Measurements from ENCODE around the gene SULT6B1. TPM values are rescaled to one million over a fixed set of nuclear protein-coding genes. Genes with fewer than 3 reads are reported as not detected.

The SULT6B1 gene
- total RNA-seq, 1 experiment from 2014 or later, result not detected

DNA sequence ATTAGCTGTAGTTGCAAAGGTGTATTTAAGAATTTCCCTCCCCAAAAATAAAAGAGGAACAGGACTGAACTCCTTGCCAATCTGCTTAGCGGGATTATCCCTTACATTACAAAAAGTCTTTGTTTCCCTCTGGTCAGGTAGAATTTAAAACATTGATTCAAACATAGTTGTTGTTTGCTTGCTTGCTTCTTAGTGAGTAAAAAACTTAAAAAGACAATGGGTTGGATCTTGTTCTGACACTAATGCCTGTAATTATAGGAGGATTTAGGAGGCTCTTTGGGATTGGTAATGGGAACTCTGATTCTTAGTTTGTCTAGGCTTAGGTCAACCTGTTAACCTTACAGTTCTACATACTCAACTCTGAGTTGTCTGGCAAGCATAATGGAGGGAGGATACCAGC, 4.1 kb upstream of the SULT6B1 start:
- intact Hi-C loops (cut with micrococcal nuclease; ENCODE audit: unreplicated experiment), result no loop called here
- H3K9me3 Mint-ChIP-seq (ENCODE audit: unreplicated experiment), result no peaks in the 10 kb centered on the region
- peaks cover 14% of the 10 kb centered on the region for H3K4me1 Mint-ChIP-seq (ENCODE audit: low read depth, unreplicated experiment)

GRCh38 chr2:37191747-37192146, 3.3 kb upstream of the SULT6B1 start:
- BruUV-seq (replicated peaks), result no TSS peak
- H3K27ac Mint-ChIP-seq (ENCODE audit: unreplicated experiment), result no peak overlapping the region
- CTCF ChIA-PET, result no interaction called here

More for the DNA sequence above, 4.1 kb upstream of the SULT6B1 start:
- Mint-ChIP-seq H3K27me3 (ENCODE audit: insufficient read depth, unreplicated experiment) (no peaks in the 10 kb centered on the region), H3K36me3 (ENCODE audit: insufficient read depth, unreplicated experiment) (peaks cover 16% of the 10 kb centered on the region), H3K4me3 (ENCODE audit: unreplicated experiment) (no peak overlapping the region), H3K27ac (ENCODE audit: unreplicated experiment) (no peak overlapping the region)
- Histone ChIP-seq H3K4me1 (no peaks in the 10 kb centered on the region), H3K27me3 (replicated peaks; ENCODE audit: control insufficient read depth, insufficient read depth, low read length) (no peaks in the 10 kb centered on the region), H3K36me3 (ENCODE audit: control insufficient read depth, insufficient read depth, low read length) (no peaks in the 10 kb centered on the region), H3K4me3 (ENCODE audit: low read depth, low read length) (no peak overlapping the region), H3K9me3 (no peaks in the 10 kb centered on the region)
- POLR2A ChIA-PET, result no interaction called here
- CTCF ChIA-PET, result no interaction called here
- TF ChIP-seq, protein P1, sequence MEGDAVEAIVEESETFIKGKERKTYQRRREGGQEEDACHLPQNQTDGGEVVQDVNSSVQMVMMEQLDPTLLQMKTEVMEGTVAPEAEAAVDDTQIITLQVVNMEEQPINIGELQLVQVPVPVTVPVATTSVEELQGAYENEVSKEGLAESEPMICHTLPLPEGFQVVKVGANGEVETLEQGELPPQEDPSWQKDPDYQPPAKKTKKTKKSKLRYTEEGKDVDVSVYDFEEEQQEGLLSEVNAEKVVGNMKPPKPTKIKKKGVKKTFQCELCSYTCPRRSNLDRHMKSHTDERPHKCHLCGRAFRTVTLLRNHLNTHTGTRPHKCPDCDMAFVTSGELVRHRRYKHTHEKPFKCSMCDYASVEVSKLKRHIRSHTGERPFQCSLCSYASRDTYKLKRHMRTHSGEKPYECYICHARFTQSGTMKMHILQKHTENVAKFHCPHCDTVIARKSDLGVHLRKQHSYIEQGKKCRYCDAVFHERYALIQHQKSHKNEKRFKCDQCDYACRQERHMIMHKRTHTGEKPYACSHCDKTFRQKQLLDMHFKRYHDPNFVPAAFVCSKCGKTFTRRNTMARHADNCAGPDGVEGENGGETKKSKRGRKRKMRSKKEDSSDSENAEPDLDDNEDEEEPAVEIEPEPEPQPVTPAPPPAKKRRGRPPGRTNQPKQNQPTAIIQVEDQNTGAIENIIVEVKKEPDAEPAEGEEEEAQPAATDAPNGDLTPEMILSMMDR (IDR thresholded peaks at IDR 0.05; ENCODE audit: insufficient read depth in 1 of 2, low read depth in 1 of 2, low read length in 1 of 2, severe bottlenecking in 1 of 2, unreplicated experiment in 1 of 2), result no peak
- DNase-seq, result no peak
- no TSS peak for BruUV-seq (replicated peaks)

GRCh38 chr2:37191253-37191652, 2.8 kb upstream of the SULT6B1 start:
- no peaks in the 10 kb centered on the region for H3K27me3 ChIP-seq (replicated peaks; ENCODE audit: control insufficient read depth, insufficient read depth, low read length)
- Mint-ChIP-seq H3K4me1 (ENCODE audit: low read depth, unreplicated experiment) (peaks cover 14% of the 10 kb centered on the region), H3K27ac (ENCODE audit: unreplicated experiment) (no peak overlapping the region), H3K36me3 (ENCODE audit: insufficient read depth, unreplicated experiment) (peaks cover 6% of the 10 kb centered on the region), H3K27me3 (ENCODE audit: insufficient read depth, unreplicated experiment) (no peaks in the 10 kb centered on the region), H3K4me3 (ENCODE audit: unreplicated experiment) (no peak overlapping the region), H3K9me3 (ENCODE audit: unreplicated experiment) (no peaks in the 10 kb centered on the region)
- ChIA-PET CTCF (no interaction called here), POLR2A (no interaction called here)
- no peaks in the 10 kb centered on the region for H3K4me1 ChIP-seq
- TF ChIP-seq, protein P1 (IDR thresholded peaks at IDR 0.05; ENCODE audit: insufficient read depth in 1 of 2, low read depth in 1 of 2, low read length in 1 of 2, severe bottlenecking in 1 of 2, unreplicated experiment in 1 of 2), result no peak
- intact Hi-C loops (cut with micrococcal nuclease; ENCODE audit: unreplicated experiment), result no loop called here
- no peak for DNase-seq
- BruUV-seq (replicated peaks), result no TSS peak
- no peak overlapping the region for H3K4me3 ChIP-seq (ENCODE audit: low read depth, low read length)
- no peaks in the 10 kb centered on the region for H3K36me3 ChIP-seq (ENCODE audit: control insufficient read depth, insufficient read depth, low read length)
- no peaks in the 10 kb centered on the region for H3K9me3 ChIP-seq

More at GRCh38 chr2:37191747-37192146, 3.3 kb upstream of the SULT6B1 start:
- no peak for DNase-seq
- no peaks in the 10 kb centered on the region for H3K27me3 ChIP-seq (replicated peaks; ENCODE audit: control insufficient read depth, insufficient read depth, low read length)
- H3K4me3 ChIP-seq (ENCODE audit: low read depth, low read length), result no peak overlapping the region
- H3K4me3 Mint-ChIP-seq (ENCODE audit: unreplicated experiment), result no peak overlapping the region
- no peaks in the 10 kb centered on the region for H3K36me3 ChIP-seq (ENCODE audit: control insufficient read depth, insufficient read depth, low read length)
- intact Hi-C loops (cut with micrococcal nuclease; ENCODE audit: unreplicated experiment), result no loop called here
- peaks cover 11% of the 10 kb centered on the region for H3K36me3 Mint-ChIP-seq (ENCODE audit: insufficient read depth, unreplicated experiment)
- TF ChIP-seq, protein P1 (IDR thresholded peaks at IDR 0.05; ENCODE audit: insufficient read depth in 1 of 2, low read depth in 1 of 2, low read length in 1 of 2, severe bottlenecking in 1 of 2, unreplicated experiment in 1 of 2), result no peak
- POLR2A ChIA-PET, result no interaction called here
- H3K27me3 Mint-ChIP-seq (ENCODE audit: insufficient read depth, unreplicated experiment), result no peaks in the 10 kb centered on the region
- H3K4me1 ChIP-seq, result no peaks in the 10 kb centered on the region
- H3K9me3 ChIP-seq, result no peaks in the 10 kb centered on the region
- H3K4me1 Mint-ChIP-seq (ENCODE audit: low read depth, unreplicated experiment), result peaks cover 14% of the 10 kb centered on the region
- no peaks in the 10 kb centered on the region for H3K9me3 Mint-ChIP-seq (ENCODE audit: unreplicated experiment)

Data from Caco-2 (cell line).